SU-DHL-6 (cell line): ENCODE results near the gene TSHR.
"Not testable (repeated sequence)": the region's sequence is repeated elsewhere in the genome, so short reads cannot be mapped to it uniquely, and the experiment has no call there.

Experiments
- H2AFZ ChIP-seq: fragments of 200-600 bp; sonication (generic); 2 replicates; pipeline ENCODE4 v1.6.1; 2014; ENCODE audit warnings: low read depth, mild to moderate bottlenecking, moderate library complexity, mixed read lengths, antibody characterized with exemption, low read length; ENCODE audit not compliant: severe bottlenecking
- H3F3A ChIP-seq: fragments of 200-600 bp; shearing (Covaris generic); 2 replicates; pipeline ENCODE4 v1.6.0; 2016; ENCODE audit warnings: antibody characterized with exemption, mild to moderate bottlenecking; ENCODE audit not compliant: insufficient read depth
- H3K27ac ChIP-seq: fragments of 200-600 bp; sonication (generic); 2 replicates; pipeline ENCODE4 v1.5.1; 2016; ENCODE audit warnings: low read depth, mild to moderate bottlenecking, low read length, moderate library complexity, mixed read lengths
- H3K27me3 ChIP-seq: fragments of 200-600 bp; sonication (generic), shearing (Covaris generic); 2 replicates; pipeline ENCODE4 v1.6.0; 2014; ENCODE audit warnings: mild to moderate bottlenecking, low read length
- H3K36me3 ChIP-seq: fragments of 200-600 bp; sonication (generic); 2 replicates; pipeline ENCODE4 v1.6.1; 2014; ENCODE audit warnings: mild to moderate bottlenecking, low read length, mixed read lengths
- H3K4me2 ChIP-seq: fragments of 300-600, 200-600 bp; shearing (Covaris generic), sonication (generic); 2 replicates; pipeline ENCODE4 v1.6.0; 2014; ENCODE audit warnings: low read length, low read depth, mild to moderate bottlenecking; ENCODE audit not compliant: poor library complexity, severe bottlenecking
- H3K4me3 ChIP-seq: fragments of 200-600 bp; sonication (generic); 2 replicates; pipeline ENCODE4 v1.5.1; 2014; ENCODE audit warnings: antibody characterized with exemption, low read length, mild to moderate bottlenecking, mixed read lengths; ENCODE audit not compliant: insufficient read depth, poor library complexity, severe bottlenecking
- H3K79me2 ChIP-seq: fragments of 200-600 bp; sonication (generic); 2 replicates; pipeline ENCODE4 v1.6.1; 2014; ENCODE audit warnings: mild to moderate bottlenecking, low read length, moderate library complexity; ENCODE audit not compliant: insufficient read depth
- H3K9ac ChIP-seq: fragments of 200-600 bp; sonication (generic); 2 replicates; pipeline ENCODE4 v1.7.0; 2014; ENCODE audit warnings: mild to moderate bottlenecking, low read length
- H3K9me2 ChIP-seq: fragments of 200-600 bp; sonication (generic); replicated peaks from 2 replicates; pipeline ENCODE4 v1.6.1; 2014; ENCODE audit warnings: low read length; ENCODE audit not compliant: insufficient read depth
- H3K9me3 ChIP-seq: fragments of 200-600 bp; sonication (generic); 2 replicates; pipeline ENCODE4 v1.6.1; 2014; ENCODE audit warnings: low read length, mixed read lengths; ENCODE audit not compliant: insufficient read depth
- H4K20me1 ChIP-seq: fragments of 200-600 bp; sonication (generic); 2 replicates; pipeline ENCODE4 v1.6.1; 2014; ENCODE audit warnings: low read depth, mild to moderate bottlenecking, antibody characterized with exemption, low read length, moderate library complexity, mixed read lengths
- EZH2phosphoT487 ChIP-seq: fragments of 200-600 bp; sonication (generic), shearing (Covaris generic); conservative IDR thresholded peaks from 2 replicates; pipeline ENCODE4 v1.6.1; 2018; ENCODE audit warnings: mild to moderate bottlenecking, antibody characterized with exemption, low read length, moderate library complexity, mixed read lengths
- TF ChIP-seq, protein P1 (sequence below): fragments of 200-600 bp; sonication (generic); IDR thresholded peaks from one replicate; pipeline ENCODE4 v1.5.1; 2017; ENCODE audit warnings: antibody characterized with exemption, mild to moderate bottlenecking, low read length, moderate library complexity; ENCODE audit not compliant: insufficient read depth, poor library complexity, severe bottlenecking

The TSHR gene

GRCh38 chr14:81018251-81018650, 62.8 kb downstream of the TSHR start:
- Histone ChIP-seq H3K27ac (no peak overlapping the region), H4K20me1 (no peaks in the 10 kb centered on the region), H3F3A (no peaks in the 10 kb centered on the region), H3K4me2 (no peak overlapping the region), H3K4me3 (no peak overlapping the region), H3K27me3 (no peaks in the 10 kb centered on the region), H2AFZ (no peak overlapping the region), H3K9me3 (no peaks in the 10 kb centered on the region), H3K79me2 (no peaks in the 10 kb centered on the region), H3K36me3 (no peaks in the 10 kb centered on the region), H3K9me2 (no peaks in the 10 kb centered on the region), H3K9ac (no peak overlapping the region)
- TF ChIP-seq, protein P1, sequence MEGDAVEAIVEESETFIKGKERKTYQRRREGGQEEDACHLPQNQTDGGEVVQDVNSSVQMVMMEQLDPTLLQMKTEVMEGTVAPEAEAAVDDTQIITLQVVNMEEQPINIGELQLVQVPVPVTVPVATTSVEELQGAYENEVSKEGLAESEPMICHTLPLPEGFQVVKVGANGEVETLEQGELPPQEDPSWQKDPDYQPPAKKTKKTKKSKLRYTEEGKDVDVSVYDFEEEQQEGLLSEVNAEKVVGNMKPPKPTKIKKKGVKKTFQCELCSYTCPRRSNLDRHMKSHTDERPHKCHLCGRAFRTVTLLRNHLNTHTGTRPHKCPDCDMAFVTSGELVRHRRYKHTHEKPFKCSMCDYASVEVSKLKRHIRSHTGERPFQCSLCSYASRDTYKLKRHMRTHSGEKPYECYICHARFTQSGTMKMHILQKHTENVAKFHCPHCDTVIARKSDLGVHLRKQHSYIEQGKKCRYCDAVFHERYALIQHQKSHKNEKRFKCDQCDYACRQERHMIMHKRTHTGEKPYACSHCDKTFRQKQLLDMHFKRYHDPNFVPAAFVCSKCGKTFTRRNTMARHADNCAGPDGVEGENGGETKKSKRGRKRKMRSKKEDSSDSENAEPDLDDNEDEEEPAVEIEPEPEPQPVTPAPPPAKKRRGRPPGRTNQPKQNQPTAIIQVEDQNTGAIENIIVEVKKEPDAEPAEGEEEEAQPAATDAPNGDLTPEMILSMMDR = no peak
- TF ChIP-seq EZH2phosphoT487 = no peak

DNA sequence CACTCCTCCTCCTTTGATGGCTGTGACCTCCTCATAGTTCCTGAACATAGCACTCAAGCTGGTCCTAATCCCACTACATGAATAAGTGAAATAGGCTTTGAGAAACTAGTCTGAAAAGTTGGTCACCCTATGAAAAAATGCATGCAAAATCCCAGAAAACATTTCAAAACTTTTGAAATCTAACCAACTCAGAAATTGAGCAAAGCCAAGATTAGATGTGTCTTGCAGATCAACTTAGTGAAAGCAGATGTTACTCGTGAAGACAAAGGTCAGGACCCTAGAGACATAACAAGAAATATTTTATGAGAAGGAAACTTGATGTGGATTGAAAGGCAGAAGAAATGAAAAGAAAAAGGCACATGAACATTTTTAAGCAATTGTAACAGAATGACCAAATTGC, 63.3 kb downstream of the TSHR start:
- Histone ChIP-seq H3F3A (no peaks in the 10 kb centered on the region), H3K4me2 (no peak overlapping the region)
- TF ChIP-seq EZH2phosphoT487 = no peak
- TF ChIP-seq, protein P1 = no peak

GRCh38 chr14:81019113-81019512, 63.7 kb downstream of the TSHR start:
- H3K36me3 ChIP-seq, H3K9ac ChIP-seq, H2AFZ ChIP-seq, H4K20me1 ChIP-seq, H3K4me3 ChIP-seq, H3F3A ChIP-seq, H3K27ac ChIP-seq, H3K9me3 ChIP-seq, H3K27me3 ChIP-seq, H3K4me2 ChIP-seq, H3K79me2 ChIP-seq, H3K9me2 ChIP-seq: not testable (repeated sequence)

More for the DNA sequence above, 63.3 kb downstream of the TSHR start:
- Histone ChIP-seq H3K9me3 (no peaks in the 10 kb centered on the region), H2AFZ (no peak overlapping the region), H3K27me3 (no peaks in the 10 kb centered on the region), H3K9me2 (no peaks in the 10 kb centered on the region), H3K79me2 (no peaks in the 10 kb centered on the region), H3K27ac (no peak overlapping the region), H3K4me3 (no peak overlapping the region), H3K36me3 (no peaks in the 10 kb centered on the region), H4K20me1 (no peaks in the 10 kb centered on the region), H3K9ac (no peak overlapping the region)

GRCh38 chr14:81023095-81023710, 67.8 kb downstream of the TSHR start:
- no peaks in the 10 kb centered on the region for H3F3A ChIP-seq
- H3K79me2 ChIP-seq = no peaks in the 10 kb centered on the region
- TF ChIP-seq EZH2phosphoT487 = no peak
- TF ChIP-seq, protein P1 = no peak
- H3K9ac ChIP-seq = no peak overlapping the region
- no peak overlapping the region for H3K27ac ChIP-seq
- H3K9me2 ChIP-seq = no peaks in the 10 kb centered on the region
- no peaks in the 10 kb centered on the region for H3K27me3 ChIP-seq
- H3K4me3 ChIP-seq = no peak overlapping the region
- no peak overlapping the region for H2AFZ ChIP-seq
- H3K4me2 ChIP-seq = no peak overlapping the region
- no peaks in the 10 kb centered on the region for H3K36me3 ChIP-seq
- no peaks in the 10 kb centered on the region for H4K20me1 ChIP-seq
- no peaks in the 10 kb centered on the region for H3K9me3 ChIP-seq
